HPDE6-E6E7 (cell line): ENCODE data around the gene SORBS1.

Experiments
- DNase-seq: peaks from one replicate; pipeline ENCODE4 v3.0.0; 2011; ENCODE audit warnings: missing footprints; ENCODE audit errors: extremely low spot score

Gene SORBS1

GRCh38 chr10:95319239-95319638, 241.9 kb downstream of the SORBS1 start:
- DNase-seq = no peak

DNA sequence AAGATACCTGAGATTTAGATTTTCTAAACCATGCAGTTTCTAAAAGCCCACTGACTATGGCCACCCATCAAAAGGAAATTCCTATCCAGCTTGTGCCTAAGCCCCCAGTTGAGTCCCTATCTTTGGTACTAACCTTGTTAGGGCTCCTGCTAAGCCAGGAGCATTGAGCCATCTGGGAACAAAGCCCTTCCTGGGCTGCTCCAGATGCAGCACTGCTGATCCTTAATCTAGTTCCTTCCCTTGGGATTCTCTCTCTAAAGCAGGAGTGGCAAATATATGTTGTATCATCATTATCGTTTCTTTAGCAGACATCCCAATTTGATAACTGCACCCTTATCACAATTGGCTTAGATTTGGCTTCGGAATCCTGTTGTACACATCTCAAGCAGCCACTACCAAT, 245.7 kb downstream of the SORBS1 start:
- DNase-seq = no peak

DNA sequence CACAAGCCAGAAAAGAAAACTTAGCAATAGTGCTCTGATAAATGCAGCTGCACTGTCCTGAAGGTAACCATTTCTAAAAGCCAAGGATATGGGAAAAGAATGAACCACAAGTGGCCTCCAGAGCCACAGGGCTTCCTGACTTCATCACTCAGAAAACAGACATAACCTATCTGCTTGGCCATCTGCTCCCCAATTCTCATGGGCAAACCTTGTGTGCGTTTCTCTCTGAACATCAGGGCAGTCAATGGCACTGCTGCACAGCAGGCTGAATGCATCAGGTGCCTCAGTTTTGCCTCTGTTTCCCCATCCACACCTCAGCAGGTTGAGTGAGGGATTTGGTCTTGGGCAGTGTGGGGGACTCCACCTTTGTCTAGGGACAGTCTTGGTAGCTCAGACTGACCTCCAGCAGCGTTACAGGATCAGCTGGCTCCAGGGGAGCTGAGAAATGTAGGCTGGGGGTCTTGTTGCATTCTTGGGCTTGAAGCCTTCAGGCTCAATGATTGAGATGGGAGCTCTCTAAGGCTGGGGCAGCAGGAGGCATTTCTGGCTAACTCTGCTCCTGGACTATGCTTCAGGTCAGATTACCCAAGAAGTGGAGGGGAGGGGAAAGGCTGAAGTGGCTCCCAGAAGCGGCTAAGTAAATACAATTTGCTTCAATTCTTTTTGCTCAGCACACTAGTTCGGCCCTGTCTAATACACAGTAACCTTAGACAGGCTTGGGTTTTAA, 246.8 kb downstream of the SORBS1 start:
- DNase-seq = no peak

DNA sequence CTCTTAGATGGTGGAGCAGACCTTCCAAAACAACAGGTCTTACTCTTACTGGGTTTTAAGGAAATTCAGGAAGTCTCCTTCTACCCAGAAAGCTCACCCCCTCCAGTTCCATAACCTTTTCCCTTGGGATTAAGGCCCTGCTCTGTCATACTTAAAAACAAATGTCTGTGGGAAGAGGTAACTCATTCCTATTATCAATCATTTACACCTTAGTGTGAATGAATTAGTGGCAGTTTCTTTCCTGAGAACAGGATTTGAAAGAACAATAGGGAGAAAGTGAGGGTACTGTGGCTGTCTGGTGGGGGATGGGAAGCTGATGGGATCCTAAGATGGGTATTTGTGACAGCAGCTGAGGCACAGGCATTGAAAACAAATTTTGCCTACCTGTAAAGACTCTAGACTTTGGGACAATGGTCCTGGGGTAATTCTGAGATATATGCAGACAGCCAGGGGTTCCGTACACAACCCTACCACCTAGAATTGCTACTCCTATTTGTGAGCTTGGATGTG, 248.1 kb downstream of the SORBS1 start:
- no peak for DNase-seq

DNA sequence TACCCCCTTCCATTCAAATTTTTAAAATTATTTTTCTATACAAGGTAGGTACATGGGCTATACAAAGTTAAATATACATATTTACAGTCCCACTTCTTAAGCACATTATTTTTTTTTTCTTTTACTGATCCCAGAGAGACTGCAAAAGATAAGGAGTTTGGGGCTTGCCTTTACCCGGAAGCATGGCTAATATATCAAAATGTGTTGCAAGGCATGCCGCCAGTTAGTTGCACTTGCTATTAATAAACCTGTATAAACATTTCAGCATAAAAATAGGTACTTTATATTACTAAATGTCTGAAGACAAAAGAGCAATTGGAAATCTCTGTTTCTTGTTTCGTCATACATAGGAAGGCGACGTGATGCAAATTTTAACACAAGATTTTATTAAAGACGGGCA, 248.9 kb downstream of the SORBS1 start:
- DNase-seq = no peak

DNA sequence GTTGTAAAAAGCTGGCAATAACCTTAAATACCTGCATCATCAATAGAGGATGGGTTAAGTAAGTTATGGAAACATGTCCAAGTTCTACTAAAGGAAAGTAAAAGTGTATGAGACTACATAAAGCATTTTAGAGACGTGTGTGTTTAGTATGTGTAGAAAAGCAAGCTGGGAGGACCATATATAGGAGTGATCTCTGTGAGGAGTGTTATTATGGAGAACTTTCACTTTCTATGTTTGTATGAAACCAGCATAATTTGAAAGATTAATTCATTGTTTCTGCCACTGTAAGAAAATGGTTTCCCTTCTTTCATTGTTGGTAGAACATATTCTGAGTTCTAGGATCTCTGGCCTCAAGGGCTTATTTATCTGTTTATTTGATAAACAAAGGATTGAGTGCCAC, 251.2 kb downstream of the SORBS1 start:
- DNase-seq = no peak

- peak; percentile 75 for DNase-seq
Measured at GRCh38 chr10:95308389-95309302, 252.5 kb downstream of the SORBS1 start.

GRCh38 chr10:95306851-95307250, 254.3 kb downstream of the SORBS1 start:
- DNase-seq = no peak

GRCh38 chr10:95306318-95306650, 254.9 kb downstream of the SORBS1 start:
- no peak for DNase-seq

DNA sequence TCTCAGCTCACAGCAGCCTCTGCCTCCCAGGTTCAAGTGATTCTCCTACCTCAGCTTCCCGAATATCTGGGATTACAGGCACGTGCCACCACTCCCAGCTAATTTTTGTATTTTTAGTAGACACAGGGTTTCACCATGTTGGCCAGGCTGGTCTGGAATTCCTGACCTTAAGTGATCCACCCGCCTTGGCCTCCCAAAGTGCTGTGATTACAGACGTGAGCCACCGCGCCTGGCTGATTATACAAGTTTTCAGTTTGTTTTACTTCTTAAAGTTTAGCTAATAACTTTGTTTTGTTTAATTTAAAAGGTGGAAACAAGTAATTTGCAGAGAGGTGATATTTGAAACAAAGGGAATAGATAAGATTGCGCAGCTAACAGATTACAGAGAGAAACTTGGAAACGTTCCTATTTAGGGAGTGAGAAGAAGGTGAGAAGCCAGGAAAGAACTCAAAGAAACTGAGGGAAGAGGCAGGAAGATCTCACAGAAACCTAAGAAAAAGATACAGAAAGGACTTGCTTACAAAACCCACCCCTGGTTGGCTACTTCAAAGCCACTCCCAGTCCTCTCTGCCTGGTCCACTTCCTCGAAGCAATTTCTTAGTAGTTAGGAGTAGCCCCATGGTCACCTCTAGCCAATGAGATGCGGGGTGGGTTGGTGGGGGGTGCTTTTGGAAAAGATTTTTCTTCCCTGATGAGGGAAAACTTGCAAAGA, 255.4 kb downstream of the SORBS1 start:
- DNase-seq = no peak

DNA sequence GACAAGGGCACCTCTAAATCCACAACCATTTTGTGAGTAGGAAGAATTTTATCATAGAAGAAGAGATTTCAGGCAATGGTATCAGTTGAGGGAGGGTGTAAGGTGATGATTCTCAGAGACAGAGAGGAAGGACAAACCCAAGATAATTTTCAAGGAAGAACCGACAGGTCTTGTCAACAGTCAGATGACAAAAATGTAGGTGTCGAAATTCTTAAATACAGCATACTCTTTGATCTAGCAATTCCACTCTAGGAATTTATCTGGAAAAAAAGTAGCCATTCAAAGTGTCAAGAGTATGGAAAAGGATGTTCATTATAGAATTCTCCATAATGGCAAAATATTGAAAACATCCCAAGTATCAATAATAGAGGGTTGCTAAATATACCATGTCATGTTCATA, 256.2 kb downstream of the SORBS1 start:
- DNase-seq = no peak

DNA sequence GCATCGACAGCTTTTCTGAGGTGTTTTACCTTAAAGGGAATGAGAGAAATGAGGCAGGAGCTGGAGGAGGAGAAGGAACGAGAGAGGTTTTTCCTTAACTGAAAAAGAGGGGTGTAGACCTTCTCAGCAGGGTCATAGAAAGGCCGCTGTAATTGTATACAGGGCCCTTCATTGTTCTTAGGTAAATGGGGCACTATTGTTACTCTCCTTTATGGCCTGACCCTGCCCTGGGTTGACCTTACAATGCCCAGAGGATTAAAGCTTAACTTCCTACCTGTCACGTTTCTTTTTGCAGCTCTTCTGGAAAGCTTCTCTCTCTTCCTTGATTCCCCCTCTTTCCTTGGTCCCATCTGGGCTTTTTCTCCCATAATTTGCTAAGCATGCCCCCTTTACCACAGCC, 256.7 kb downstream of the SORBS1 start:
- no peak for DNase-seq

DNA sequence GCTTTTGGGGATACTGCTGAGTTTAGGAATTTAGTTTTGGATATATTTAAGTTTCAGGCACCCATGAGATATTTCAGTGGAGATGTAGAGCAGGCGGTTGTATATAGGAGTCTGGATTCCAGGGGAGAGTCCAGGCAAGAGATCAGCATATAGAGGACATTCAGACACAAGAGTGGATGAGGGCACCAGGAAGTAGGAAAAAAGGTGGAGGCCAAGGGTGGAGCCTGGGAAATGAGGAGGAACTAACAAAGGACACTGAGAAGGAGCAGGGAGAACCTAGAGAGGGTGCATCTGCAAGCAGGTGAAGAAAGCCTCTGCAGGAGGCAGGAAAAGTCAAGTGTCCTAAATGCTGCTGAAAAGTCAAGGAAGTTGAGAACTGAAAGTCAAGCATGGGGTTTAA, 257.2 kb downstream of the SORBS1 start:
- DNase-seq = no peak

DNA sequence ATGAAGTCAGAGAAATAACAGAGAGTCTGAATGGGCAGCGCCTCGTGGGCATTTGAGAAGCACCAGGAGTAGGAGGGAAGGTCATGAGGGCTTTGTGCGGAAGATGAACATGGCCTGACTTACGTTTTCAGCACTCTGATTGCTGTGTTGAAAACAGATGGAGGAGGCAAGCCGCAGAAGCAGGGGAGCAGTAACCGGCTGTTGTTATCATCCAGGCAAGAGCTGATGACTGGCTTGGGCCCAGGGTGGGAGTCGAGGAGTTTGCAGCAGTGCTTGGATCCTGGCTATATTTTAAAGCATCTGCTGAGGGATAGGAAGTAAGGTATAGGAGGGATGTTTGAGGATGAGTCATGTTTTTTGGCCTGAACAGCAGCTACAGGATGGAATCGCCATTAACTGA, 257.6 kb downstream of the SORBS1 start:
- DNase-seq = no peak

DNA sequence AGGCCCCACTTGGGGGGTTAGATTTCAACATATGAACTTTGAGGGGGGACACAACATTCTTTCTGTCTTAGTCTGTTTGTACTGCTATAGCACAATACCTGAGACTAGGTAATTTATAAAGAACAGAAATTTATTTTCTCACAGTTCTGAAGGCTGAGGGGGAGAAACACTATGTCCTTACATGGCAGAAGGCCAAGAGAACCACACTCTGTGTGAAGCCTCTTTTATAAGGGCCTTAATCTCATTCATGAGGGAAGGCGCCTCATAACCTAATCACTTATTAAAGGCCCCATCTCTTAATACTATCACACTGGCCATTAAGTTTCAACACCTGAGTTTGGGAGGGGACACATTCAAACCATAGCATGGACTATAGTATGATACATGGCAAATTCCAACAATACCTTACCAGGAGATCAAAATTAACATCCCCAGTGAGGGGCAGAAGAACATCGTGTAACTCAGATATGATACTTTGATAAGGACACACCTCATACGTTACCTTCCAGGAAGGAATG, 261.1 kb downstream of the SORBS1 start:
- DNase-seq = no peak

DNA sequence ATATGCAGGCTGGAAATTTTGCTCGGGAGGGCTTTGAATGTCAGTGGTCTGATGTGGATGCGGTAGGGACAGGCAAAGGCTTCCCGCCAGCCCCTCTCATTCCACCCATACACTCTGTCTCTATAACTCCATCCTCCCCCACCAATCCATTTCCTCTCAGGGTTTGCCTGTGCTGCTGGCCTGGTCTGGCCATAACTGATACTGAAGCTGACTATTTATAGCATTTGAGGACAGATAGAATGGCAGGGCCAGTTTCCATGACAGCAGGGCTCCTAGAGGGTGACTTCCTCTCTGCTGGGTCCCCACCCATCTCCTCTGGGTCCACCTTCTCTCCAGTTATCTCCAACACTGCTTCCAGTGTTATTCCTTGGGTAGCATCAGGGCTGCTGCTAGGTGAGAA, 263.8 kb downstream of the SORBS1 start:
- DNase-seq = no peak

- DNase-seq = no peak
Measured at GRCh38 chr10:95296764-95297163, 264.4 kb downstream of the SORBS1 start.

GRCh38 chr10:95295031-95295755, 266.0 kb downstream of the SORBS1 start:
- peak; percentile 69 for DNase-seq

DNA sequence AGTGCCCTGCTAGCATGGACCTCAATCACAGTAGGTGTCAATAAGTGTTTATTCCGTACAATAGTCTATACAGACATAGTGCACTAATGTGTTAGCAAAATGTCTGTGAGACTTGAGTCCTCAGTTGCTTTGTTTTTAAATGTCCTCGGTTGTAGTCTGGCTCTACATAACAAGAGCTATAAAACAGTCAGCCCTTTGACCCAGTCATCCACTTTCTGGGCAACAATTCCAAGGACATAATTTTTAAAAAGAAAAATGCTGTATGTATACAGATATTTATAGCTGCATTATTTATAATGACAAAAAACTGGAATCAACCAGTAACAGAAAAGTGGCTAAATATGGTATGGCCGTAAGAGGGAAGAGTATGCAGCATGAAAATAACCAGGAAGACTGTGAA, 267.5 kb downstream of the SORBS1 start:
- DNase-seq = no peak

- no peak for DNase-seq
Measured at GRCh38 chr10:95291365-95292039, 269.7 kb downstream of the SORBS1 start.
